GM19324 (cell line): Measurements from ENCODE around the gene SCLT1.
A peak's percentile ranks its signal among the peaks of the same experiment; 100 is the strongest.
"Not testable (repeated sequence)": the region's sequence is repeated elsewhere in the genome, so short reads cannot be mapped to it uniquely, and the experiment has no call there.

Experiments used
- ATAC-seq: cut with Tn5 transposase; IDR thresholded peaks from one replicate; pipeline ENCODE4 v1.9.1; 2021; ENCODE audit warnings: mild to moderate bottlenecking, moderate library complexity; ENCODE audit not compliant: unreplicated experiment, low FRiP score

Gene SCLT1

GRCh38 chr4:129093191-129093920, at the start of gene SCLT1:
TSS of gene SCLT1 (minus strand) at chr4:129093539. CDS start at chr4:129093103, 436 bp downstream.
- ATAC-seq, result peak; percentile 98

- ATAC-seq, result no peak
These were observed 47.2 kb upstream of the SCLT1 start for GRCh38 chr4:129140521-129140920.

- ATAC-seq, result no peak
These were observed 45.6 kb upstream of the SCLT1 start for GRCh38 chr4:129138810-129139496.

- no peak for ATAC-seq
These were observed 43.1 kb upstream of the SCLT1 start for GRCh38 chr4:129136433-129136832.

GRCh38 chr4:129131343-129131742, 38.0 kb upstream of the SCLT1 start:
- no peak for ATAC-seq

- ATAC-seq, result no peak
These were observed 35.8 kb upstream of the SCLT1 start for GRCh38 chr4:129129143-129129542.

- not testable (repeated sequence) for ATAC-seq
These were observed 33.3 kb upstream of the SCLT1 start for GRCh38 chr4:129126614-129127013.

GRCh38 chr4:129117705-129118104, 24.4 kb upstream of the SCLT1 start:
- ATAC-seq, result no peak

- no peak for ATAC-seq
These were observed 20.6 kb upstream of the SCLT1 start for GRCh38 chr4:129113919-129114318.

GRCh38 chr4:129113434-129113833, 20.1 kb upstream of the SCLT1 start:
- ATAC-seq, result no peak

- no peak for ATAC-seq
These were observed 18.6 kb upstream of the SCLT1 start for GRCh38 chr4:129111919-129112318.

GRCh38 chr4:129110931-129111330, 17.6 kb upstream of the SCLT1 start:
- no peak for ATAC-seq

- ATAC-seq, result no peak
These were observed 16.9 kb upstream of the SCLT1 start for GRCh38 chr4:129109965-129110824.

- no peak for ATAC-seq
These were observed 5.2 kb upstream of the SCLT1 start for GRCh38 chr4:129098531-129099001.

GRCh38 chr4:129095811-129096454, 2.6 kb upstream of the SCLT1 start, which contains the start of gene C4orf33:
TSS of gene C4orf33 (plus strand) at chr4:129096152. CDS start at chr4:129102611, 6,459 bp downstream.
- ATAC-seq, result peak; percentile 44

- ATAC-seq, result no peak
These were observed 1.0 kb upstream of the SCLT1 start for GRCh38 chr4:129094347-129094746.

GRCh38 chr4:129092631-129093190, 628 bp downstream of the SCLT1 start:
- ATAC-seq, result no peak

GRCh38 chr4:129087516-129087915, 5.8 kb downstream of the SCLT1 start:
- ATAC-seq, result no peak

GRCh38 chr4:129085472-129085871, 7.9 kb downstream of the SCLT1 start:
- ATAC-seq, result no peak

- ATAC-seq, result no peak
These were observed 11.0 kb downstream of the SCLT1 start for GRCh38 chr4:129082302-129082701.
